Stomach (tissue), 4 donors: Measurements from ENCODE around the gene FRYL.
"Not testable (repeated sequence)": the region's sequence is repeated elsewhere in the genome, so short reads cannot be mapped to it uniquely, and the experiment has no call there.

Experiments used
- POLR2AphosphoS5 ChIP-seq, 3 donors: sonication (generic); formaldehyde crosslinking; IDR thresholded peaks; one replicate each; pipeline ENCODE4 v1.6.1; 2016; ENCODE audit warnings: antibody characterized with exemption in 3 of 3
- TF ChIP-seq, protein P1 (sequence below), 7 experiments: fragments of 450-650 bp in 4 of 7; fragments of 200-600 bp in 3 of 7; sonication (generic) in 3 of 7; IDR thresholded peaks; one replicate each; pipeline ENCODE4 v1.5.1; 2016 to 2019; ENCODE audit warnings: antibody characterized with exemption in 7 of 7, control low read depth in 2 of 7, mild to moderate bottlenecking in 1 of 7

DNA sequence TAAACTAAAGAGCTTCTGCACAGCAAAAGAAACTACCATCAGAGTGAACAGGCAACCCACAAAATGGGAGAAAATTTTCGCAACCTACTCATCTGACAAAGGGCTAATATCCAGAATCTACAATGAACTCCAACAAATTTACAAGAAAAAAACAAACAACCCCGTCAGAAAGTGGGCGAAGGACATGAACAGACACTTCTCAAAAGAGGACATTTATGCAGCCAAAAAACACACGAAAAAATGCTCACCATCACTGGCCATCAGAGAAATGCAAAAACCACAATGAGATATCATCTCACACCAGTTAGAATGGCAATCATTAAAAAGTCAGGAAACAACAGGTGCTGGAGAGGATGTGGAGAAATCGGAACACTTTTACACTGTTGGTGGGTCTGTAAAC is 63.8 kb downstream of the FRYL start:
- TF ChIP-seq, protein P1, sequence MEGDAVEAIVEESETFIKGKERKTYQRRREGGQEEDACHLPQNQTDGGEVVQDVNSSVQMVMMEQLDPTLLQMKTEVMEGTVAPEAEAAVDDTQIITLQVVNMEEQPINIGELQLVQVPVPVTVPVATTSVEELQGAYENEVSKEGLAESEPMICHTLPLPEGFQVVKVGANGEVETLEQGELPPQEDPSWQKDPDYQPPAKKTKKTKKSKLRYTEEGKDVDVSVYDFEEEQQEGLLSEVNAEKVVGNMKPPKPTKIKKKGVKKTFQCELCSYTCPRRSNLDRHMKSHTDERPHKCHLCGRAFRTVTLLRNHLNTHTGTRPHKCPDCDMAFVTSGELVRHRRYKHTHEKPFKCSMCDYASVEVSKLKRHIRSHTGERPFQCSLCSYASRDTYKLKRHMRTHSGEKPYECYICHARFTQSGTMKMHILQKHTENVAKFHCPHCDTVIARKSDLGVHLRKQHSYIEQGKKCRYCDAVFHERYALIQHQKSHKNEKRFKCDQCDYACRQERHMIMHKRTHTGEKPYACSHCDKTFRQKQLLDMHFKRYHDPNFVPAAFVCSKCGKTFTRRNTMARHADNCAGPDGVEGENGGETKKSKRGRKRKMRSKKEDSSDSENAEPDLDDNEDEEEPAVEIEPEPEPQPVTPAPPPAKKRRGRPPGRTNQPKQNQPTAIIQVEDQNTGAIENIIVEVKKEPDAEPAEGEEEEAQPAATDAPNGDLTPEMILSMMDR (IDR thresholded peaks at IDR 0.05) = not testable (repeated sequence)
- TF ChIP-seq POLR2AphosphoS5 (IDR thresholded peaks at IDR 0.05) = not testable (repeated sequence)
